Gastroesophageal sphincter (tissue), 4 donors: Measurements from ENCODE around the gene PYGM. TPM values are rescaled to one million over a fixed set of nuclear protein-coding genes. Genes with fewer than 3 reads are reported as not detected.

Source experiments
- ATAC-seq: fragments of 150-250 bp; one replicate; pipeline ENCODE4 v1.9.1; 2016; ENCODE audit warnings: mild to moderate bottlenecking, moderate library complexity
- H3K27ac ChIP-seq, 4 donors: fragments of 200-600 bp; sonication (generic) in 3 of 4; 1 replicate in 3 of 4; 2 replicates in 1 of 4; pipeline ENCODE4 v1.5.1; 2016 to 2019
- H3K27me3 ChIP-seq: fragments of 200-600 bp; sonication (generic); one replicate; pipeline ENCODE4 v1.5.1; 2019
- H3K36me3 ChIP-seq, 2 donors: fragments of 200-600 bp; sonication (generic); one replicate each; pipeline ENCODE4 v1.5.1; 2019; ENCODE audit warnings: control low read depth in 1 of 2
- H3K4me1 ChIP-seq, 3 donors: fragments of 200-600 bp; sonication (generic); 1 replicate in 2 of 3; 2 replicates in 1 of 3; pipeline ENCODE4 v1.5.1; 2016 to 2019; ENCODE audit warnings: control low read depth in 2 of 3
- H3K4me3 ChIP-seq, 2 donors: fragments of 200-600 bp; sonication (generic); one replicate each; pipeline ENCODE4 v1.5.1; 2019; ENCODE audit warnings: mild to moderate bottlenecking in 1 of 2, moderate library complexity in 1 of 2
- H3K9me3 ChIP-seq, 3 donors: fragments of 200-600 bp; sonication (generic); one replicate each; pipeline ENCODE4 v1.5.1; 2017 to 2019; ENCODE audit warnings: control low read depth in 2 of 3
- CTCF ChIP-seq, 4 experiments: fragments of 200-600 bp in 2 of 4; fragments of 450-650 bp in 2 of 4; sonication (generic) in 1 of 4; IDR thresholded peaks; one replicate each; pipeline ENCODE4 v1.5.1; 2017 to 2019; ENCODE audit warnings: antibody characterized with exemption in 4 of 4, mild to moderate bottlenecking in 2 of 4, moderate library complexity in 2 of 4
- EP300 ChIP-seq: sonication (generic); formaldehyde crosslinking; IDR thresholded peaks from one replicate; pipeline ENCODE4 v1.6.1; 2017; ENCODE audit warnings: antibody characterized with exemption, mild to moderate bottlenecking
- POLR2A ChIP-seq, 2 donors: fragments of 450-650 bp; IDR thresholded peaks; one replicate each; pipeline ENCODE4 v1.6.1; 2017; ENCODE audit warnings: antibody characterized with exemption in 2 of 2, mild to moderate bottlenecking in 2 of 2, moderate library complexity in 1 of 2
- POLR2AphosphoS5 ChIP-seq: sonication (generic); formaldehyde crosslinking; IDR thresholded peaks from one replicate; pipeline ENCODE4 v1.6.1; 2017; ENCODE audit warnings: antibody characterized with exemption
- WGBS, 2 donors: methylation state at CpG; one replicate each; pipeline ENCODE4 v1.1.5; 2018; ENCODE audit warnings: low coverage in 1 of 2; 5-methylcytosine and 5-hydroxymethylcytosine counted together
- total RNA-seq, 4 donors: library from RNA; depleted of rRNA; stranded (reverse); fragments of >200 nt; gene quantifications; one replicate each; pipeline ENCODE4 v1.1.0, GENCODE V29; 2016

PYGM gene
- total RNA-seq, 4 donors from 2014 or later: 10.5 to 55.2 (median 32.8) TPM

- Histone ChIP-seq H3K9me3 (no peaks in the 10 kb centered on the region), H3K4me1 (peaks cover 0 to 16% (median 12%) of the 10 kb centered on the region in 3 donors), H3K4me3 (no peak overlapping the region), H3K27ac (peak overlapping the region in 3 of 4 donors; percentile 45 to 86 (median 55)), H3K27me3 (no peaks in the 10 kb centered on the region), H3K36me3 (peaks cover 0 to 61% of the 10 kb centered on the region in 2 donors)
- TF ChIP-seq EP300 (no peak), POLR2A (IDR thresholded peaks at IDR 0.05) (no peak), CTCF (IDR thresholded peaks at IDR 0.05) (no peak), POLR2AphosphoS5 (no peak)
- WGBS, 2 donors: 66 to 100% methylated on average over 1 to 2 of the region's 26 CpGs
- ATAC-seq: no peak
Observed at GRCh38 chr11:64754124-64754918, 5.5 kb downstream of the PYGM start.

- no peak for TF ChIP-seq POLR2AphosphoS5
- no peak for TF ChIP-seq POLR2A (IDR thresholded peaks at IDR 0.05)
- no peak for TF ChIP-seq CTCF (IDR thresholded peaks at IDR 0.05)
- TF ChIP-seq EP300: no peak
- peaks cover 0 to 10% (median 5%) of the 10 kb centered on the region in 3 donors for H3K4me1 ChIP-seq
- H3K27ac ChIP-seq: peak overlapping the region in 3 of 4 donors; percentile 45 to 86 (median 55)
- no peaks in the 10 kb centered on the region for H3K9me3 ChIP-seq
- 80 to 90% methylated on average over 1 to 4 of the region's 43 CpGs for WGBS, 2 donors
- peaks cover 0 to 63% of the 10 kb centered on the region in 2 donors for H3K36me3 ChIP-seq
- no peak for ATAC-seq
- H3K4me3 ChIP-seq: no peak overlapping the region
- H3K27me3 ChIP-seq: no peaks in the 10 kb centered on the region
Observed at GRCh38 chr11:64753380-64754123, 6.2 kb downstream of the PYGM start.

- Histone ChIP-seq H3K36me3 (peaks cover 0 to 63% of the 10 kb centered on the region in 2 donors), H3K9me3 (no peaks in the 10 kb centered on the region), H3K27me3 (no peaks in the 10 kb centered on the region), H3K4me3 (no peak overlapping the region), H3K4me1 (peaks cover 0 to 10% (median 0%) of the 10 kb centered on the region in 3 donors), H3K27ac (peak overlapping the region in 3 of 4 donors; percentile 10 to 86 (median 55))
- 71 to 100% methylated on average over 1 of the region's 7 CpGs for WGBS, 2 donors
- no peak for ATAC-seq
- no peak for TF ChIP-seq POLR2A (IDR thresholded peaks at IDR 0.05)
- TF ChIP-seq EP300: no peak
- no peak for TF ChIP-seq CTCF (IDR thresholded peaks at IDR 0.05)
- no peak for TF ChIP-seq POLR2AphosphoS5
Observed at GRCh38 chr11:64753019-64753379, 6.8 kb downstream of the PYGM start.

- Histone ChIP-seq H3K4me1 (peaks cover 0 to 12% (median 0%) of the 10 kb centered on the region in 3 donors), H3K4me3 (no peak overlapping the region), H3K27me3 (no peaks in the 10 kb centered on the region), H3K36me3 (peaks cover 0 to 63% of the 10 kb centered on the region in 2 donors), H3K27ac (peak overlapping the region in 3 of 4 donors; percentile 38 to 57 (median 55)), H3K9me3 (no peaks in the 10 kb centered on the region)
- whole genome bisulfite sequencing, 2 donors: 70 to 79% methylated on average over 5 to 7 of the region's 14 CpGs
- TF ChIP-seq CTCF (IDR thresholded peaks at IDR 0.05): no peak
- TF ChIP-seq POLR2A (IDR thresholded peaks at IDR 0.05): no peak
- TF ChIP-seq POLR2AphosphoS5: no peak
- TF ChIP-seq EP300: no peak
- no peak for ATAC-seq
Observed at GRCh38 chr11:64752175-64752970, 7.4 kb downstream of the PYGM start.
